Neural progenitor cell (in vitro differentiated cells): ENCODE data around the gene GLDN.

Source experiments
- EZH2 ChIP-seq: fragments of 200-600 bp; sonication (generic); IDR thresholded peaks from 2 replicates; pipeline ENCODE4 v1.6.1; 2017; ENCODE audit warnings: antibody characterized with exemption, mild to moderate bottlenecking, moderate library complexity
- EZH2phosphoT487 ChIP-seq: fragments of 200-600 bp; sonication (generic); IDR thresholded peaks from 2 replicates; pipeline ENCODE4 v1.6.1; 2017; ENCODE audit warnings: antibody characterized with exemption
- TF ChIP-seq, protein P1 (sequence below): fragments of 200-600 bp; sonication (generic); IDR thresholded peaks from 2 replicates; pipeline ENCODE4 v1.5.1; 2017; ENCODE audit warnings: antibody characterized with exemption, mild to moderate bottlenecking

DNA sequence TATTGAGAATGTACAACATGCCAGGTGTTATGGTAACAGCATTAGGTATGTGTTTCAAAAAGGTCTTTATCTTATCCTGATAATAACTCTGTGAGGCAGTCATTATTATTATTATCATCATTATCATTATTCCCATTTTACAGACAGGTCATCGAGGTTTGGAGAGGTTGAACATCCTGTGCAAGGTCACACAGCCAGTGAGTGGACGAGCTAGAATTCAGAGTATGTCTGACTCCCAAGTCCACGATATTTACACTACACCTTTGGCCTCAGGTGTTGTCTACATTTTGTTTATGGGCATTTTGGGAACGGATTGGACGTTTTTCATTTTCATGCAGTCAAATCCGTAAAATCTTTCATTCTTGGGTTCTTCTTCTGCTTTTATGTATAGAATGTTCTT, 24.0 kb downstream of the GLDN start:
- TF ChIP-seq EZH2 (no peak), EZH2phosphoT487 (no peak)
- TF ChIP-seq, protein P1, sequence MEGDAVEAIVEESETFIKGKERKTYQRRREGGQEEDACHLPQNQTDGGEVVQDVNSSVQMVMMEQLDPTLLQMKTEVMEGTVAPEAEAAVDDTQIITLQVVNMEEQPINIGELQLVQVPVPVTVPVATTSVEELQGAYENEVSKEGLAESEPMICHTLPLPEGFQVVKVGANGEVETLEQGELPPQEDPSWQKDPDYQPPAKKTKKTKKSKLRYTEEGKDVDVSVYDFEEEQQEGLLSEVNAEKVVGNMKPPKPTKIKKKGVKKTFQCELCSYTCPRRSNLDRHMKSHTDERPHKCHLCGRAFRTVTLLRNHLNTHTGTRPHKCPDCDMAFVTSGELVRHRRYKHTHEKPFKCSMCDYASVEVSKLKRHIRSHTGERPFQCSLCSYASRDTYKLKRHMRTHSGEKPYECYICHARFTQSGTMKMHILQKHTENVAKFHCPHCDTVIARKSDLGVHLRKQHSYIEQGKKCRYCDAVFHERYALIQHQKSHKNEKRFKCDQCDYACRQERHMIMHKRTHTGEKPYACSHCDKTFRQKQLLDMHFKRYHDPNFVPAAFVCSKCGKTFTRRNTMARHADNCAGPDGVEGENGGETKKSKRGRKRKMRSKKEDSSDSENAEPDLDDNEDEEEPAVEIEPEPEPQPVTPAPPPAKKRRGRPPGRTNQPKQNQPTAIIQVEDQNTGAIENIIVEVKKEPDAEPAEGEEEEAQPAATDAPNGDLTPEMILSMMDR, result no peak
